Measurements from ENCODE around the gene KCNC4.

- TF ChIP-seq CTCF (IDR thresholded peaks at IDR 0.05), result no peak
- TF ChIP-seq POLR2AphosphoS5 (IDR thresholded peaks at IDR 0.05), result no peak
- no peak for TF ChIP-seq POLR2A (IDR thresholded peaks at IDR 0.05)
Measured at GRCh38 chr1:110241516-110241915, 31.4 kb downstream of the KCNC4 start.

All from stomach (tissue), 4 donors.